Naive B cell (primary cell): ENCODE data around the gene FBP1. TPM values are rescaled to one million over a fixed set of nuclear protein-coding genes. Genes with fewer than 3 reads are reported as not detected.
"Not testable (repeated sequence)": the region's sequence is repeated elsewhere in the genome, so short reads cannot be mapped to it uniquely, and the experiment has no call there.

Experiments
- ATAC-seq, 2 donors: fragments of 150-1000 bp; cut with Tn5 transposase; 2 replicates each; pipeline ENCODE4 v1.10.0; 2021; ENCODE audit warnings: low read depth in 2 of 2, mild to moderate bottlenecking in 2 of 2, moderate library complexity in 2 of 2
- DNase-seq: peaks from one replicate; pipeline ENCODE4 v3.0.0; 2022
- H3K27ac Mint-ChIP-seq, 6 donors: one replicate each; pipeline ENCODE4 v1.8.0; 2020 to 2022; ENCODE audit warnings: mild to moderate bottlenecking in 6 of 6, mixed read lengths in 6 of 6, moderate library complexity in 5 of 6, inconsistent platforms in 2 of 6
- H3K27me3 Mint-ChIP-seq, 3 donors: one replicate each; pipeline ENCODE4 v1.8.0; 2021 to 2022; ENCODE audit warnings: mixed read lengths in 3 of 3, mild to moderate bottlenecking in 1 of 3
- H3K36me3 Mint-ChIP-seq, 2 donors: one replicate each; pipeline ENCODE4 v1.8.0; 2020 to 2022; ENCODE audit warnings: mixed read lengths in 2 of 2, inconsistent platforms in 1 of 2, mild to moderate bottlenecking in 1 of 2
- H3K4me1 Mint-ChIP-seq, 3 donors: one replicate each; pipeline ENCODE4 v1.8.0; 2020 to 2022; ENCODE audit warnings: mixed read lengths in 3 of 3, inconsistent platforms in 1 of 3, mild to moderate bottlenecking in 1 of 3, moderate library complexity in 1 of 3
- H3K4me3 Mint-ChIP-seq, 8 donors: one replicate each; pipeline ENCODE4 v1.8.0; 2020 to 2022; ENCODE audit warnings: mild to moderate bottlenecking in 8 of 8, mixed read lengths in 8 of 8, moderate library complexity in 8 of 8, inconsistent platforms in 2 of 8
- H3K9me3 Mint-ChIP-seq, 7 donors: one replicate each; pipeline ENCODE4 v1.8.0; 2020 to 2022; ENCODE audit warnings: mixed read lengths in 7 of 7, mild to moderate bottlenecking in 5 of 7, inconsistent platforms in 2 of 7, moderate library complexity in 1 of 7
- polyA plus RNA-seq, 6 donors: library from polyadenylated mRNA; unstranded; fragments of 300-500 nt; fragmentation: Illumina TruSeq; gene quantifications; one replicate each; pipeline ENCODE4 v1.2.3, GENCODE V29; 2021; ENCODE audit warnings: low read depth in 6 of 6

FBP1 gene
- polyA plus RNA-seq, 6 donors from 2014 or later: 4.2 to 6.5 (median 5.2) TPM

DNA sequence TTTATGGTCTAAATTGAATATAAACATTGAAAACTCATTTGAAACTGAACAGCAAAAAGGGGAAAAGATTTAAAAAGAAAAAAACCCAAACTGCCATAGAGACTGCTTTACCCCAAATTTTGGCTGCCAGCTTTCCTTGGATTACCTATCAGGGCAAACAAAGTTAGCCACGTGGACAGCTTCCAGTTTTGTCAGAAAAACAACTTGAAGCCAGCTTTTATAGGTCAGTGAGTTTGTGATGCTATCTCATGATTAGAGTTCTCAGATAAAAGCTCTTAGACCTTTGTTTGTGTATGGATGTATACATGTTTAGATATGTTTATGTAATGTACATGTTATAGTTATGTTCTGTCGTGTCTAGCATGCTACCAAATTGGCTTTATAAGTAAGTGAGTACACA is 61.7 kb downstream of the FBP1 start:
- H3K4me1 Mint-ChIP-seq: no peaks in the 10 kb centered on the region
- peaks cover under 1 to 8% (median 8%) of the 10 kb centered on the region in 3 donors for H3K27me3 Mint-ChIP-seq
- no peak for DNase-seq
- H3K9me3 Mint-ChIP-seq: peaks cover 0 to 5% (median 0%) of the 10 kb centered on the region in 7 donors
- H3K36me3 Mint-ChIP-seq: no peaks in the 10 kb centered on the region
- H3K4me3 Mint-ChIP-seq: no peak overlapping the region
- ATAC-seq: no peak
- H3K27ac Mint-ChIP-seq: no peak overlapping the region

DNA sequence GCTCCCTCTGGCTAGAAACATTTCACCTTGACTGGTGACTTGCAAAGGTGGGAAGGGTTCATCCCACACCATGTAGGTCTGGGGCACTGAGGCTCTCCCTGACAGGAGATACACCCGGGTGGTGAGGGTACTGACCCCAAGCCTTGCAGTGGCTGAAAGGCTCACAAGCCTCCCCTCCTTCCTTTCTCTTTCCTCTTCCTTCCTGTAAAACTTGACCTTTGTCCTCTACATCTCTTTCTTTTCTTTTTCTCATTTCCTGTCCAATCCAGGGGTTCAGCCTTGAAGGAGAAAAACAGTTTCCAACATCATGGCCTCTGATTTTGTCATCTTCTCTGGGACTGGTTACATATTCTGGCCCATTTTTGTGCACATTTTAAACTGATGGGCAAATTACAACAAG is 62.3 kb downstream of the FBP1 start:
- Mint-ChIP-seq H3K27me3 (peaks cover 6 to 14% (median 13%) of the 10 kb centered on the region in 3 donors), H3K36me3 (no peaks in the 10 kb centered on the region), H3K27ac (no peak overlapping the region), H3K9me3 (peaks cover 0 to 5% (median 0%) of the 10 kb centered on the region in 7 donors), H3K4me1 (no peaks in the 10 kb centered on the region), H3K4me3 (no peak overlapping the region)
- ATAC-seq (no peak), DNase-seq (no peak)

DNA sequence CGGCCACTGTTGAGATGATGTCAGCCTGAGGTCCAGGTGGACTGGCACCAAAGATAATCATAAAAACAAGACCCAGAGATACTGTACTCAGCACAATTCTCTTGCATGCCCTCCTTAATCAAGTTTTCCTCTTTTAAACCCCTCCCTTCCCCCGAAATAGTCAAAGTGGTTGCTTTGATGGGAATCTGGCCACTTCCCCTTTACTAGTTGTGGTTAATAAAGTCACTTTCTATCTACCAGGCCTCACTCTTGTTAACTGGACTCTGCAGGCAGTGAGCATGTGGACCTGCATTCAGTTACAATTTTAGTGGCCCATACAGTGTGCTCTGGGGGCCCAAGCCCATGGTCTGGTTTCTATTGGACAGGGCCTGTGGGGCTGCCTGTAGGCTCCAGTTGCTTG is 63.2 kb downstream of the FBP1 start:
- no peaks in the 10 kb centered on the region for H3K36me3 Mint-ChIP-seq
- ATAC-seq (no peak), DNase-seq (no peak)
- no peak overlapping the region for H3K4me3 Mint-ChIP-seq
- peaks cover 0 to 5% (median 0%) of the 10 kb centered on the region in 7 donors for H3K9me3 Mint-ChIP-seq
- H3K27me3 Mint-ChIP-seq: peaks cover 8 to 17% (median 17%) of the 10 kb centered on the region in 3 donors
- H3K4me1 Mint-ChIP-seq: no peaks in the 10 kb centered on the region
- H3K27ac Mint-ChIP-seq: no peak overlapping the region

DNA sequence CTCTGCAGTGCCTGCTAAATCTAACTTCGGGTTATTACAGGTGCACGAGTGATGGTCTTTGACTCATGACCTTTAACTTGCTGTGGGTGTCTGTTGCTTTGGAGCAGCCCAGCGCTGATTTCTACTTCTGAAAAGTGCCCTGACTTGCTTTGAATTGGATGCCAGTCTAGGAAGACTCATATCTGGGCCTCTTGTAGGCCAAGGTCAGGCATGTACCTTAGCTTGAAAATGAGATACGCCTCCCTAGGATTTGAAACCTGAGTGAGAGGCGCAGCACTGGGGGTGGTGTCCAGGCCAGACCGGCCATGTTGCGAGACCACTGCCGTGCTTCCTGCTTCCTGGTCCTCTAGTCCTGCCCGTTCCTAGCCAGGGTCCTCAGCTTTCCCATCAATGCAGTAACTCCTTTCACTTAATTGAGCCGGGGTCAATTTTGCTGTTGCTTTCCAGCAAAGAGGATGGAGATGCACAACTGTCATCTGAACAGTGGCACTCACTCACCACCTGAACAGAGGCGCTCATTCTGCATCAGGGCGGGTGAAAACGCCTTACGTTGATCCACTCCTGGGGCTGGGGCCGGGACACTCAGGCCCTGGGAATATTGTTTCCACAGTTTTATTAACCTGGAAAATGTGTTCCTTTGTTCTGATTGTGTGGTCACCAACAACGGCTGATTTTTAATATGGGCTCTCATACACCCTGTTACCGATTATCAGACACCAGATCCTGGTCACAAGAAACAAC is 70.2 kb downstream of the FBP1 start:
- Mint-ChIP-seq H3K4me3 (no peak overlapping the region), H3K27ac (no peak overlapping the region), H3K27me3 (peaks cover 9 to 17% (median 17%) of the 10 kb centered on the region in 3 donors), H3K36me3 (no peaks in the 10 kb centered on the region), H3K4me1 (no peaks in the 10 kb centered on the region), H3K9me3 (peaks cover 0 to 8% (median 0%) of the 10 kb centered on the region in 7 donors)
- no peak for DNase-seq
- ATAC-seq: no peak

DNA sequence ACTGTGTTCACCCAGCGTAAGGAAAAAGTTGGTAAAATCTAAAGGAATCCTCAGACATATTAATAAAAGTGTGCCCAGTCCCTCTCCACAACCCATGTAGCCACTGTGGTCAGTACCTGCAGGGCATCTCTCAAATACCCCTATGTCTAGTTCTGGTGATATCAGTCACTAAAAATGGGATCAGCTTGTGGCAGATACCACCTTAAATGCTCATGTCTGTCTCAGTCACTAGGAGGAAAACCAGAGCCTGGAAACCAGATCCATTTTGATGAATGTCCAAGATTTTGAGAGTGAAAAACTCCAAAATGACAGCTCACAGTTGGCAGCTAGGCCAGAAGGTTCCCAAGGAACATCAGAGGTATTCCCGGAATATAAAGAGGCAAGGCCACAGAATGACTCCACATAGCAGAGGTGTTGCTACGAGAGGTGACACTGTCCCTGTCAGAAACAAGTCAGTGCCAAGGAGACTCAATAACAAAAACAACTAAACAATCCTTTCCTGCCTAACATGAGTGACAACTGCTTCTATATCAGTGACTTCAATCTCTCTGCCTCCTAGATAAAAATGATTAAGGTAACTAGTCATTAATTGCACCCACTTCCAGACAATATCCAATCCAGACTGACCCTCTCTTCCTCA is 70.9 kb downstream of the FBP1 start:
- H3K9me3 Mint-ChIP-seq: peaks cover 0 to 8% (median 0%) of the 10 kb centered on the region in 7 donors
- ATAC-seq (no peak), DNase-seq (no peak)
- H3K4me1 Mint-ChIP-seq: no peaks in the 10 kb centered on the region
- H3K27ac Mint-ChIP-seq: no peak overlapping the region
- H3K4me3 Mint-ChIP-seq: no peak overlapping the region
- H3K36me3 Mint-ChIP-seq: no peaks in the 10 kb centered on the region
- peaks cover 16 to 17% (median 16%) of the 10 kb centered on the region in 3 donors for H3K27me3 Mint-ChIP-seq

DNA sequence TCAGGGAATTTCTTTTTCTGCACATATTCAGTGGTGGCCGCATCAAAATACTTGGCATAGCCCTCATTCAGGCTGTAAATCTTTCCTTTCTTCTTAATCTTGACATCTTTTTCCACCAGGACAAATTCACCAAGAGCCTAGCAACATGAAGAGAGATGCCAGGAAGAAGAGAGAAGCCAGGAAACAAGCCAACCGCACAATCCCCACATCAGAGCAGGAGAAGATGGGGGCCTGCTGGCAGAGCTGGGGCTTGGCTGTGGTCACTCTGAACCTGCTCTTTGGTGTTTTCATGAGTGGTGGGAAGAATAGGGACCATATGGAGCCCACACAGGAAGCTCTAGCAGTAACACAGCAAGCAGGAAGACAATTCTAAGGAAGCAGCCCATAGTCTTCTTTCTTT is 72.0 kb downstream of the FBP1 start:
- Mint-ChIP-seq H3K4me1 (no peaks in the 10 kb centered on the region), H3K36me3 (no peaks in the 10 kb centered on the region), H3K27ac (no peak overlapping the region), H3K27me3 (peaks cover 5 to 14% (median 13%) of the 10 kb centered on the region in 3 donors), H3K9me3 (peaks cover 0 to 8% (median 0%) of the 10 kb centered on the region in 7 donors), H3K4me3 (no peak overlapping the region)
- DNase-seq (no peak), ATAC-seq (no peak)

DNA sequence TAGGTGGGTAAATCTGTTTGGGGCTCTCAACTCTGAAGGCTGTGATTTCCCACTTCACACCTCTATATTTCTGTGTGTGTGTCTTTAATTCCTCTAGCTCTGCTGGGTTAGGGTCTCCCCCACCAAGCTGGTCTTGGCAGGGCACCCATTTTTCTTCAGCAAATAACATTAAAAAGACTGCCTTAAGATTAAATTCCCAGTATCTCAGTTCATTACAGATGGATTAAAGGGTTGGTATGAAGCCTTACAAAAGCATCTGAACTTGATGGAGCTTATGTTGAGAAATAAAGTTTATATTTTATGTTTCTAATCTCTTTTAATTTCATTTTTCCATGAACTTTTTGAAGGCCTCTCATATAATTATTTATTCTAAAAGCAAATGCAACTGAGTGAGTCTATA is 72.8 kb downstream of the FBP1 start:
- Mint-ChIP-seq H3K9me3 (peaks cover 0 to 8% (median 0%) of the 10 kb centered on the region in 7 donors), H3K36me3 (no peaks in the 10 kb centered on the region), H3K27ac (no peak overlapping the region), H3K4me1 (no peaks in the 10 kb centered on the region), H3K27me3 (peaks cover 0 to 9% (median 7%) of the 10 kb centered on the region in 3 donors), H3K4me3 (no peak overlapping the region)
- ATAC-seq (no peak), DNase-seq (no peak)

DNA sequence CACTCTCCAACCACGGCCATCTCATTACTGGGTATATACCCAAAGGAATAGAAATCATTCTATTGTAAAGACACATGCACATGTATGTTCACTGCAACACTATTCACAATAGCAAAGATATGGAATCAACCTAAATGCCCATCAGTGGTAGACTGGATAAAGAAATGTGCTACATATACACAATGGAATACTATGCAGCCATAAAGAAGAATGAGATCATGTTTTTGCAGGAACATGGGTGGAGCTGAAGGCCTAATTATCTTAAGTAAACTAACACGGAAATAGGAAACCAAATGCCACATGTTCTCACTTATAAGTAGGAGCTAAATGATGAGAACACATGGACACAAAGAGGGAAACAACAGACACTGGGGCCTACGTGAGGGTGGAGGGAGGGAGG is 75.0 kb downstream of the FBP1 start:
- not testable (repeated sequence) for DNase-seq, H3K4me3 Mint-ChIP-seq, H3K27ac Mint-ChIP-seq, H3K36me3 Mint-ChIP-seq, H3K27me3 Mint-ChIP-seq, H3K9me3 Mint-ChIP-seq, ATAC-seq, H3K4me1 Mint-ChIP-seq

DNA sequence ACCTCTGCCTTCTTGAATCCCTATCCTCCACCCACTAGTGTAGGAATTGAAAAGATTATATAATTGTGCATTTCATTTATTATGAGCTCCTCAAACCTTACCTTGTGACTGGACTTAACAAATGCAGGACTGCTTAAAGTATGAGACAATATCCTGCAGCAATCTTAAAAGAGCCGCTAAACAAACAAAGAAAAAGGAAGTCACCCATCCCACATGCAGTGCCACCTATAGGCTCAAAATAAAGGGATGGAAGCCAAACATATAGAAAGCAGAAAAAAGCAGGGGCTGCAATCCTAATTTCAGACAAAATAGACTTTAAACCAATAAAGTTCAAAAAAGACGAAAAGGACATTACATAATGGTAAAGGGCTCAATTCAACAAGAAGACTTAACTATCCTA is 75.8 kb downstream of the FBP1 start:
- ATAC-seq (no peak), DNase-seq (no peak)
- no peak overlapping the region for H3K4me3 Mint-ChIP-seq
- H3K36me3 Mint-ChIP-seq: no peaks in the 10 kb centered on the region
- no peak overlapping the region for H3K27ac Mint-ChIP-seq
- H3K4me1 Mint-ChIP-seq: no peaks in the 10 kb centered on the region
- H3K9me3 Mint-ChIP-seq: peaks cover 0 to 8% (median 0%) of the 10 kb centered on the region in 7 donors
- H3K27me3 Mint-ChIP-seq: peaks cover 0 to 9% (median 7%) of the 10 kb centered on the region in 3 donors

DNA sequence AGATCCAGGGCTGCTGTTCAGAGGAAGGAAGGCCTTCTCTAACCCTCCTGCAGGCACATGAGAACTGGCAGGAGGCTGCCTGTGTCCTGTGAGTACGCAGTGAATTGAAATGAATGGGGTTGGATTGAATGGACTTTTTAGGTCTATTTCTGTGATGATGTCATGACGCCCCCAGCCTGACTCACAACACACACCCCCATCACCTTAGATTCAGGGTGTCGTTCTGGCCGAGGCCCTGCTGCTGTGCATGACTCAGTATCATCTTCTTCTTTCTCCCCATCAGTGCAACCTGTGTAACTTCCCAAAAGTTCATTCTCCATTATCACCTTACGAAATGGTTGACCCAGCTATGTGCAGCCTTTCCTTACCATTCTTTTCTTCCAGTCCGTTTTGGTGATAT is 79.1 kb downstream of the FBP1 start:
- DNase-seq: no peak
- Mint-ChIP-seq H3K4me1 (peaks cover 0 to 2% (median 0%) of the 10 kb centered on the region in 3 donors), H3K27me3 (peaks cover 5 to 18% (median 7%) of the 10 kb centered on the region in 3 donors), H3K27ac (no peak overlapping the region), H3K4me3 (no peak overlapping the region), H3K36me3 (no peaks in the 10 kb centered on the region), H3K9me3 (peaks cover 0 to 4% (median 0%) of the 10 kb centered on the region in 7 donors)
- no peak for ATAC-seq

DNA sequence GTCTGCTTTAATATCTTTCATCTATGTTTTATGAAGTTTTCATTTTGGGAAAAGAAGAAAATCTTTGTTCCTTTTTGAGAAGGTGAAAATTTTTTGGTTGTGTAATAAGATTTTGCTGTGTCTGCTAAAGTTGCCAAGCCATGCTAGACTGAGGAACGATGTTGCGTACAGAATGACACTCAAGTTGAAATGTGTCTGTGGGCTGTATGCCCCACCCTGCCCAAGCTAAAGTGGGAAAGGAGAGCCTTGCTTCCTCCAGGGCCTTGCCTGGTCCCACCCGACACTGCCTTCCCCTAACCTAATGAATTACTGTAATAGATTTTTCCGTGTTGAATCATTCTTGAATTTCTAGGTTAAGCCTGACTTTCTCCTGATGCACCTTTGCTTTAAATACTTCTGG is 81.9 kb downstream of the FBP1 start:
- ATAC-seq (no peak), DNase-seq (no peak)
- no peak overlapping the region for H3K27ac Mint-ChIP-seq
- H3K4me3 Mint-ChIP-seq: no peak overlapping the region
- H3K27me3 Mint-ChIP-seq: peaks cover under 1 to 17% (median 12%) of the 10 kb centered on the region in 3 donors
- peaks cover 0 to 2% (median 0%) of the 10 kb centered on the region in 3 donors for H3K4me1 Mint-ChIP-seq
- no peaks in the 10 kb centered on the region for H3K9me3 Mint-ChIP-seq
- H3K36me3 Mint-ChIP-seq: no peaks in the 10 kb centered on the region

DNA sequence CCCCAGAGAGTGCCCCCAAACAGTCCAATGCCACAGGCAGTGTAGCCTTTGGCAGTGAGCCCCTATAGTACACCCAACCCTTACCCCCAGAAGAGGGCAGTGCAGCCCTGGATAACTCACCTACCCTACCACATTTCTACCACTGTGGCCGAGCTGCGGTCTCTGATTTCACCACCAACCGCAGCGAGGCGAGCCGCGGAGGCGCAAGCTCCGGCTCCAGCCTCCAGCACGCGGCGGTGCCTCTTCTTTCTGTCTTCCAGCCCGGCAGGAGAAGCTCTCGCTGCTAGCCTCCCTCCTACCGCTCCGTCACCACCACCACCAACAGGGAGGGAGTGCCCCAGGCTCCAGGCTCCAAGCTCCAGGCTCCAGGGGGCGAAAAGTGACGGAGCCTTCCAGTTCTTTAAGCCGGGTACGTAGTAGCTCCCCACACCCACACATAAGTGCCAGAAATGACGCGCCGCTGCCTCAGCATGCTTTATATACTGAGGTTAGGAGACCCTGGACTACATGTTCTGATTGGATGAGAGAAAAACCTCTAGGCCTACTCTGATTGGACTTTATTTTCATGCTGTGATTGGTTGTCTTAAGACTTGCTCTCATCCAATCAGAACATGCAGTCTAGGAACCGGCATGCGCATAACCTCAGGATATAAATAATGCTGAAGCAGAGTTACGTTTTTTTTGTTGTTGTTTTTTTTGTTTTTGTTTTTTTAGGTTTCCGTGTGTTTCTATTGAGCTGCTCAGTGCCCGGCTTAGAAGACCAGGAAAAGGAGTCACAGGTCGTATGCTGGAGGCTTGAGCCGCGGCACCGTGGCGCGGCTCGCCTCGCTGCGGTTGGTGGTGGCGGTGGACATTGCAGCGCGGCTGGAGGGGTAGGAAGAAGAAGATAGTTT is 84.6 kb downstream of the FBP1 start, which contains the start of gene PCAT7:
Gene PCAT7, plus strand, starts transcription at position 645 of the 893 bp plus-strand sequence.
- DNase-seq (no peak), ATAC-seq (peak in 1 of 2 donors; percentile 60)
- H3K27me3 Mint-ChIP-seq: peaks cover 12 to 28% (median 14%) of the 10 kb centered on the region in 3 donors
- H3K27ac Mint-ChIP-seq: no peak within 1 kb of the TSS
- H3K36me3 Mint-ChIP-seq: no peaks in the 10 kb centered on the region
- no peaks in the 10 kb centered on the region for H3K9me3 Mint-ChIP-seq
- H3K4me1 Mint-ChIP-seq: peaks cover 0 to 2% (median 0%) of the 10 kb centered on the region in 3 donors
- peak within 1 kb of the TSS in 1 of 8 donors; percentile 16 for H3K4me3 Mint-ChIP-seq

DNA sequence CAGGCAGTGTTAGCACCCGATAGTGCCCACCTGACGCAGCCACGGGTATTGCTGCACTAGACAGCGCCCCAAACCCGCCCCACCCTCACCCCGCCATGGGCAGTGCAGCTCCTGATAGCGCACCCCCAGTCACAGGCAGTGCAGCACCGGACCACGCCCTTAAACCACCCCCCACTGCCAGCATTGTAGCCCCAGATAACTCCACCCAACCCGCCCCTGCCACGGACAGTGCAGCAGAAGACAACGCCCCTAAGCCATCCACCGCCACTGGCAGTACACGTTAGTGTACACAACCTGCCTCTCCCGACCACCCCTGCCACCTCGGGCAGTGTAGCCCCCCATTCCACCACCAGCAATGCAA is 85.3 kb downstream of the FBP1 start:
- no peaks in the 10 kb centered on the region for H3K36me3 Mint-ChIP-seq
- ATAC-seq: no peak
- H3K27ac Mint-ChIP-seq: no peak overlapping the region
- H3K4me3 Mint-ChIP-seq: no peak overlapping the region
- H3K27me3 Mint-ChIP-seq: peaks cover 12 to 32% (median 14%) of the 10 kb centered on the region in 3 donors
- no peaks in the 10 kb centered on the region for H3K9me3 Mint-ChIP-seq
- peaks cover 0 to 2% (median 0%) of the 10 kb centered on the region in 3 donors for H3K4me1 Mint-ChIP-seq
- DNase-seq: no peak
